HepG2 (cell line): ENCODE measurements around the gene STX4. TPM values are rescaled to one million over a fixed set of nuclear protein-coding genes. Genes with fewer than 3 reads are reported as not detected.

Source experiments
- GABPB1 ChIP-seq: IDR thresholded peaks from 2 replicates; pipeline ENCODE4 v1.6.1; 2016; ENCODE audit warnings: mild to moderate bottlenecking, missing genetic modification reagents, moderate library complexity, missing compliant biosample characterization
- HOXA9 ChIP-seq: sonication (generic); formaldehyde crosslinking; IDR thresholded peaks from 2 replicates; pipeline ENCODE4 v1.8.1; 2022; ENCODE audit warnings: missing genetic modification reagents, mild to moderate bottlenecking, moderate library complexity, borderline replicate concordance
- RAD21 ChIP-seq: fragments of 450-650 bp; formaldehyde crosslinking; IDR thresholded peaks from 2 replicates; pipeline ENCODE4 v1.5.0; 2020; ENCODE audit warnings: mild to moderate bottlenecking
- SRY ChIP-seq: sonication (generic); formaldehyde crosslinking; IDR thresholded peaks from 2 replicates; pipeline ENCODE4 v1.8.0; 2022; ENCODE audit warnings: mild to moderate bottlenecking, missing genetic modification reagents
- ZBTB20 ChIP-seq: sonication (generic); formaldehyde crosslinking; IDR thresholded peaks from 2 replicates; pipeline ENCODE4 v1.8.1; 2023; ENCODE audit warnings: missing genetic modification reagents, low read depth, mild to moderate bottlenecking, borderline replicate concordance
- ZFP90 ChIP-seq: sonication (generic); formaldehyde crosslinking; IDR thresholded peaks from 2 replicates; pipeline ENCODE4 v1.8.0; 2022; ENCODE audit warnings: missing genetic modification reagents, mild to moderate bottlenecking, inconsistent platforms, borderline replicate concordance
- ZMYM4 ChIP-seq: sonication (generic); formaldehyde crosslinking; IDR thresholded peaks from 2 replicates; pipeline ENCODE4 v1.8.1; 2023; ENCODE audit warnings: mild to moderate bottlenecking, missing genetic modification reagents
- ZNF124 ChIP-seq: sonication (generic); formaldehyde crosslinking; IDR thresholded peaks from 2 replicates; pipeline ENCODE4 v1.4.0; 2020; ENCODE audit warnings: missing genetic modification reagents
- ZNF136 ChIP-seq: sonication (generic); formaldehyde crosslinking; IDR thresholded peaks from 2 replicates; pipeline ENCODE4 v1.8.1; 2022; ENCODE audit warnings: low read depth, mild to moderate bottlenecking, moderate library complexity, missing genetic modification reagents
- ZNF263 ChIP-seq: sonication (generic); formaldehyde crosslinking; IDR thresholded peaks from 2 replicates; pipeline ENCODE4 v1.4.0; 2020; ENCODE audit warnings: missing genetic modification reagents
- ZNF878 ChIP-seq: sonication (generic); formaldehyde crosslinking; IDR thresholded peaks from 2 replicates; pipeline ENCODE4 v1.8.1; 2023; ENCODE audit warnings: mild to moderate bottlenecking, missing genetic modification reagents, moderate library complexity
- ZSCAN22 ChIP-seq: sonication (generic); formaldehyde crosslinking; IDR thresholded peaks from 2 replicates; pipeline ENCODE4 v1.4.0; 2020; ENCODE audit warnings: mild to moderate bottlenecking, missing genetic modification reagents
- polyA plus RNA-seq, 8 experiments: library from polyadenylated mRNA; depleted of rRNA in 3 of 8; stranded (reverse) in 7 of 8; unstranded in 1 of 8; fragments of >200 nt; fragmentation: Illumina TruSeq in 4 of 8; extraction: Trizol in 4 of 8; gene quantifications; 2 replicates each; pipeline versions ENCODE4 v1.2.1 to v1.2.3, GENCODE V29; 2011 to 2016; ENCODE audit warnings: low read depth in 4 of 8, missing spikeins in 1 of 8, mixed read lengths in 1 of 8; ENCODE audit not compliant: insufficient read depth in 1 of 8
- total RNA-seq, 5 experiments: library from RNA; depleted of rRNA; stranded (reverse); fragments of >200 nt; fragmentation: Illumina TruSeq; extraction: Trizol; gene quantifications; 2 replicates each; pipeline ENCODE4 v1.2.3, GENCODE V29; 2016; ENCODE audit warnings: low read depth in 1 of 5
- TF ChIP-seq, protein P1 (sequence below): sonication (generic); formaldehyde crosslinking; IDR thresholded peaks from 2 replicates; pipeline ENCODE4 v1.5.0; 2020; ENCODE audit warnings: mild to moderate bottlenecking, missing genetic modification reagents, borderline replicate concordance
- TF ChIP-seq, protein P2 (sequence below): sonication (generic); formaldehyde crosslinking; IDR thresholded peaks from 2 replicates; pipeline ENCODE4 v1.4.0; 2020; ENCODE audit warnings: missing genetic modification reagents
- TF ChIP-seq, protein P3 (sequence below): sonication (generic); formaldehyde crosslinking; IDR thresholded peaks from 2 replicates; pipeline ENCODE4 v1.4.0; 2020; ENCODE audit warnings: missing genetic modification reagents

Gene STX4
- total and polyA plus RNA-seq, 2 of the 13 experiments (the other 11 are each of a cell fraction or from before 2014, with no cell fraction given), result 29.2 to 34.6 TPM

DNA sequence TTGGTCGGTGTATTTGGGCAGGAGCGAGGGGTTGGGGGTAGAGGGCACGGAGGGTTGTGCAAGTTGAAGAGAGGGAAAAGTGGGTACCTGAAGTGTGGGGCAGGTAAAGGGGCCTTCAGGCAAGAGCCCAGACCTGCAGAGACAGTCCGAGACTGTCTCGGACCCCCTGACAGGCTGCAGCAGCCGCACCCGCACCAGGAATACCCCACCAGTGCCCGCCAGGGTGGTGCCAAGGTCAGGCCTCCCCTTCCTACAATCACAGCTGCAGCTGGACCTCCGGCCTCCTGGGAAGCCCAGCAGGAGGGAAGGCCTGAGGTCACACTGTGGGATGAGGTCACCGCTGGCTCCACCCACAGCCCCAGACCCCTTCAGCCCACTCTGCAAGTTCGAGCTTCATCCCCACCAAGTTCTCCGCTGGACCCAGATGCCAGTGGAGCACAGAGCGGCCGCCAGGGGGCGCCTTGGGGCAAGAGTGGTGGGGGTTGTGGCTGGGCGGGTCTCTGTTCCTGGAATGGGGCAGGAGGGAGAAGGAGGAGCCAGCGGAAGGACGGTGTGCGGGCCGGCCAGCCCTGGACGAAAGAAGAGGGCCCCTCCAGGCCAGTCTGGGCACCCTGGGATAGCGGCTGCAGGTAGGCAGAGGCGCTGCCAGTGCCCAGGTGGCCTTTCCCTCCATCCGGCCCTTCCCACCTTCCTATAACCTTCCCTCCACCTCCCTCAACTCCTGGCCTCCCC, 48.5 kb upstream of the STX4 start, which contains the start of gene HSD3B7 (continued):
- TF ChIP-seq, protein P1, sequence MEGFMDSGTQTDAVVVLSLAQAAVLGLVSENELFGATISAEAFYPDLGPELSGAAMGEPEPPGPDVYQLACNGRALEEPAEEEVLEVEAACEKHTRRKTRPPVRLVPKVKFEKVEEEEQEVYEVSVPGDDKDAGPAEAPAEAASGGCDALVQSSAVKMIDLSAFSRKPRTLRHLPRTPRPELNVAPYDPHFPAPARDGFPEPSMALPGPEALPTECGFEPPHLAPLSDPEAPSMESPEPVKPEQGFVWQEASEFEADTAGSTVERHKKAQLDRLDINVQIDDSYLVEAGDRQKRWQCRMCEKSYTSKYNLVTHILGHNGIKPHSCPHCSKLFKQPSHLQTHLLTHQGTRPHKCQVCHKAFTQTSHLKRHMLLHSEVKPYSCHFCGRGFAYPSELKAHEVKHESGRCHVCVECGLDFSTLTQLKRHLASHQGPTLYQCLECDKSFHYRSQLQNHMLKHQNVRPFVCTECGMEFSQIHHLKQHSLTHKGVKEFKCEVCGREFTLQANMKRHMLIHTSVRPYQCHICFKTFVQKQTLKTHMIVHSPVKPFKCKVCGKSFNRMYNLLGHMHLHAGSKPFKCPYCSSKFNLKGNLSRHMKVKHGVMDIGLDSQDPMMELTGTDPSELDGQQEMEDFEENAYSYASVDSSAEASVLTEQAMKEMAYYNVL (CRISPR knock-in tag), result no peak
- TF ChIP-seq HOXA9 (CRISPR knock-in tag), result no peak
- no peak; the same call in 1 of the 2 replicates for TF ChIP-seq ZFP90 (CRISPR knock-in tag)
- TF ChIP-seq ZSCAN22 (CRISPR knock-in tag), result no peak
- peak; percentile 70 for TF ChIP-seq GABPB1 (CRISPR knock-in tag)
- TF ChIP-seq ZNF878, result no peak
- TF ChIP-seq RAD21 (CRISPR knock-in tag), result peak; percentile 90
- peak; percentile 69; the same call in 1 of the 2 replicates for TF ChIP-seq ZNF263 (CRISPR knock-in tag)
- peak; percentile 60; the same call in 1 of the 2 replicates for TF ChIP-seq ZNF124
- TF ChIP-seq, protein P2, sequence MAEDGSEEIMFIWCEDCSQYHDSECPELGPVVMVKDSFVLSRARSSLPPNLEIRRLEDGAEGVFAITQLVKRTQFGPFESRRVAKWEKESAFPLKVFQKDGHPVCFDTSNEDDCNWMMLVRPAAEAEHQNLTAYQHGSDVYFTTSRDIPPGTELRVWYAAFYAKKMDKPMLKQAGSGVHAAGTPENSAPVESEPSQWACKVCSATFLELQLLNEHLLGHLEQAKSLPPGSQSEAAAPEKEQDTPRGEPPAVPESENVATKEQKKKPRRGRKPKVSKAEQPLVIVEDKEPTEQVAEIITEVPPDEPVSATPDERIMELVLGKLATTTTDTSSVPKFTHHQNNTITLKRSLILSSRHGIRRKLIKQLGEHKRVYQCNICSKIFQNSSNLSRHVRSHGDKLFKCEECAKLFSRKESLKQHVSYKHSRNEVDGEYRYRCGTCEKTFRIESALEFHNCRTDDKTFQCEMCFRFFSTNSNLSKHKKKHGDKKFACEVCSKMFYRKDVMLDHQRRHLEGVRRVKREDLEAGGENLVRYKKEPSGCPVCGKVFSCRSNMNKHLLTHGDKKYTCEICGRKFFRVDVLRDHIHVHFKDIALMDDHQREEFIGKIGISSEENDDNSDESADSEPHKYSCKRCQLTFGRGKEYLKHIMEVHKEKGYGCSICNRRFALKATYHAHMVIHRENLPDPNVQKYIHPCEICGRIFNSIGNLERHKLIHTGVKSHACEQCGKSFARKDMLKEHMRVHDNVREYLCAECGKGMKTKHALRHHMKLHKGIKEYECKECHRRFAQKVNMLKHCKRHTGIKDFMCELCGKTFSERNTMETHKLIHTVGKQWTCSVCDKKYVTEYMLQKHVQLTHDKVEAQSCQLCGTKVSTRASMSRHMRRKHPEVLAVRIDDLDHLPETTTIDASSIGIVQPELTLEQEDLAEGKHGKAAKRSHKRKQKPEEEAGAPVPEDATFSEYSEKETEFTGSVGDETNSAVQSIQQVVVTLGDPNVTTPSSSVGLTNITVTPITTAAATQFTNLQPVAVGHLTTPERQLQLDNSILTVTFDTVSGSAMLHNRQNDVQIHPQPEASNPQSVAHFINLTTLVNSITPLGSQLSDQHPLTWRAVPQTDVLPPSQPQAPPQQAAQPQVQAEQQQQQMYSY (CRISPR knock-in tag), result peak; percentile 50; the same call in 1 of the 2 replicates
- TF ChIP-seq SRY (CRISPR knock-in tag), result peak; percentile 1; the same call in 1 of the 2 replicates
- no peak; the same call in 1 of the 2 replicates for TF ChIP-seq ZMYM4 (CRISPR knock-in tag)
- TF ChIP-seq, protein P3, sequence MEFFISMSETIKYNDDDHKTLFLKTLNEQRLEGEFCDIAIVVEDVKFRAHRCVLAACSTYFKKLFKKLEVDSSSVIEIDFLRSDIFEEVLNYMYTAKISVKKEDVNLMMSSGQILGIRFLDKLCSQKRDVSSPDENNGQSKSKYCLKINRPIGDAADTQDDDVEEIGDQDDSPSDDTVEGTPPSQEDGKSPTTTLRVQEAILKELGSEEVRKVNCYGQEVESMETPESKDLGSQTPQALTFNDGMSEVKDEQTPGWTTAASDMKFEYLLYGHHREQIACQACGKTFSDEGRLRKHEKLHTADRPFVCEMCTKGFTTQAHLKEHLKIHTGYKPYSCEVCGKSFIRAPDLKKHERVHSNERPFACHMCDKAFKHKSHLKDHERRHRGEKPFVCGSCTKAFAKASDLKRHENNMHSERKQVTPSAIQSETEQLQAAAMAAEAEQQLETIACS (CRISPR knock-in tag), result no peak
- TF ChIP-seq ZNF136 (CRISPR knock-in tag), result no peak
- TF ChIP-seq ZBTB20 (CRISPR knock-in tag), result no peak
